HCT116 (cell line): ENCODE data around the gene APBA1. TPM values are rescaled to one million over a fixed set of nuclear protein-coding genes. Genes with fewer than 3 reads are reported as not detected.

ENCODE experiments used
- ATAC-seq: fragments of 200-7000 bp; cut with Tn5 transposase; 2 replicates; pipeline ENCODE4 v1.9.1; 2020; ENCODE audit warnings: mild to moderate bottlenecking, moderate library complexity
- BruUV-seq: library from RNA; stranded (reverse); fragments of 400-500 nt; replicated peaks from 2 replicates; lab custom pipeline; 2021; lab: Mats Ljungman, UMichigan
- CTCF ChIA-PET: fragments of 300-600 bp; sonication (Branson Sonifier 250); formaldehyde crosslinking; loops from one replicate; lab custom pipeline; 2021; ENCODE audit warnings: antibody characterized with exemption; lab: Charles Lee
- POLR2A ChIA-PET: fragments of 300-600, 350-600 bp; sonication (Branson Sonifier 250); formaldehyde crosslinking; loops from one replicate; lab custom pipeline; 2021; ENCODE audit warnings: antibody characterized with exemption; lab: Charles Lee
- RAD21 ChIA-PET, 2 experiments: fragments of 300-600 bp; sonication (Branson Sonifier 250); formaldehyde crosslinking; loops; one replicate each; lab custom pipeline; 2023; ENCODE audit warnings: low total read pairs in 2 of 2; ENCODE audit not compliant: uncharacterized antibody in 2 of 2, unreplicated experiment in 2 of 2, low non-redundant PET in 1 of 2; lab: Charles Lee
- DNase-seq: peaks from one replicate; pipeline ENCODE4 v3.0.0-alpha.2; 2010; ENCODE audit warnings: low read depth, low spot score
- H2AFZ ChIP-seq: fragments of 200-600 bp; shearing (Covaris generic), sonication (generic); 2 replicates; pipeline ENCODE4 v1.6.1; 2017; ENCODE audit warnings: low read depth, mixed run types, mixed read lengths, antibody characterized with exemption, low read length; ENCODE audit not compliant: poor library complexity, severe bottlenecking
- H3K27ac ChIP-seq: 2 replicates; pipeline ENCODE4 v1.5.1; 2012; ENCODE audit warnings: low read depth, low read length
- H3K27me3 ChIP-seq: fragments of 200-600 bp; sonication (generic); 2 replicates; pipeline ENCODE4 v1.6.1; 2016; ENCODE audit warnings: mixed run types, low read length, mixed read lengths; ENCODE audit not compliant: insufficient read depth
- H3K36me3 ChIP-seq, 2 experiments: fragments of 200-500 bp in 1 of 2; fragments of 200-600 bp in 1 of 2; sonication (Bioruptor generic) in 1 of 2; sonication (generic) in 1 of 2; 2 replicates each; pipeline versions ENCODE4 v1.5.1 to v1.6.1; 2014 to 2016; ENCODE audit warnings: low read length in 2 of 2, inconsistent platforms in 1 of 2, mixed read lengths in 1 of 2, mixed run types in 1 of 2; ENCODE audit not compliant: insufficient read depth in 2 of 2, control insufficient read depth in 1 of 2
- H3K4me1 ChIP-seq, 2 experiments: fragments of 200-600 bp in 1 of 2; sonication (generic) in 1 of 2; 2 replicates each; pipeline versions ENCODE4 v1.5.1 to v1.6.1; 2012 to 2017; ENCODE audit warnings: low read length in 2 of 2, inconsistent platforms in 1 of 2, mild to moderate bottlenecking in 1 of 2, mixed read lengths in 1 of 2, mixed run types in 1 of 2, moderate library complexity in 1 of 2; ENCODE audit not compliant: insufficient read depth in 2 of 2, control insufficient read depth in 1 of 2
- H3K4me2 ChIP-seq: fragments of 200-600 bp; sonication (generic); 2 replicates; pipeline ENCODE4 v1.6.1; 2017; ENCODE audit warnings: mixed run types, low read length, mixed read lengths
- H3K4me3 ChIP-seq, 2 experiments: fragments of 200-600 bp in 1 of 2; sonication (generic) in 1 of 2; replicated peaks in 1 of 2; 2 replicates each; pipeline ENCODE4 v1.5.1; 2011 to 2016; ENCODE audit warnings: low read length in 2 of 2, control low read depth in 1 of 2, low read depth in 1 of 2, mild to moderate bottlenecking in 1 of 2, mixed read lengths in 1 of 2, mixed run types in 1 of 2
- H3K79me2 ChIP-seq: fragments of 200-600 bp; sonication (generic); 2 replicates; pipeline ENCODE4 v1.6.1; 2017; ENCODE audit warnings: mild to moderate bottlenecking, mixed run types, low read length, moderate library complexity, mixed read lengths; ENCODE audit not compliant: insufficient read depth
- H3K9ac ChIP-seq: fragments of 200-600 bp; sonication (generic); 2 replicates; pipeline ENCODE4 v1.6.1; 2016; ENCODE audit warnings: low read length, mixed read lengths
- H3K9me2 ChIP-seq: fragments of 200-600 bp; sonication (generic), shearing (Covaris generic); 2 replicates; pipeline ENCODE4 v1.6.1; 2017; ENCODE audit warnings: mixed run types, mild to moderate bottlenecking, moderate library complexity; ENCODE audit not compliant: insufficient read depth
- H3K9me3 ChIP-seq, 2 experiments: fragments of 200-500 bp in 1 of 2; fragments of 200-600 bp in 1 of 2; sonication (Bioruptor generic) in 1 of 2; sonication (generic) in 1 of 2; 2 replicates each; pipeline ENCODE4 v1.6.1; 2014 to 2017; ENCODE audit warnings: low read length in 2 of 2, mixed read lengths in 2 of 2, inconsistent platforms in 1 of 2, low read depth in 1 of 2, mild to moderate bottlenecking in 1 of 2, mixed run types in 1 of 2, moderate library complexity in 1 of 2; ENCODE audit not compliant: control insufficient read depth in 1 of 2, insufficient read depth in 1 of 2
- H4K20me1 ChIP-seq: fragments of 200-600 bp; sonication (generic), shearing (Covaris generic); 2 replicates; pipeline ENCODE4 v1.6.1; 2017; ENCODE audit warnings: mixed run types, mild to moderate bottlenecking, moderate library complexity; ENCODE audit not compliant: insufficient read depth
- CEBPB ChIP-seq: IDR thresholded peaks from 2 replicates; pipeline ENCODE4 v1.6.1; 2012; ENCODE audit warnings: low read depth
- EZH2phosphoT487 ChIP-seq: fragments of 200-600 bp; IDR thresholded peaks from 2 replicates; pipeline ENCODE4 v1.6.1; 2018; ENCODE audit warnings: antibody characterized with exemption, borderline replicate concordance
- JUND ChIP-seq: IDR thresholded peaks from 2 replicates; pipeline ENCODE4 v1.6.1; 2012
- POLR2AphosphoS5 ChIP-seq: IDR thresholded peaks from 2 replicates; pipeline ENCODE4 v1.6.1; 2011; ENCODE audit warnings: mild to moderate bottlenecking, low read depth, low read length, moderate library complexity
- intact Hi-C: fragments of 100-400 bp; cut with micrococcal nuclease; formaldehyde crosslinking; loops from 2 replicates; pipeline ENCODE4 v1.10.0; 2022
- total RNA-seq: library from RNA; stranded (reverse); gene quantifications from one replicate; pipeline ENCODE4 v1.2.1, GENCODE V29; 2021; ENCODE audit not compliant: unreplicated experiment
- TF ChIP-seq, protein P1 (sequence below), 3 experiments: fragments of 200-600 bp in 1 of 3; sonication (generic) in 1 of 3; IDR thresholded peaks in 2 of 3; conservative IDR thresholded peaks in 1 of 3; 2 replicates each; pipeline ENCODE4 v1.5.1; 2012 to 2017; ENCODE audit warnings: low read depth in 2 of 3, low read length in 2 of 3, antibody characterized with exemption in 1 of 3, borderline replicate concordance in 1 of 3, control low read depth in 1 of 3, mild to moderate bottlenecking in 1 of 3, mixed read lengths in 1 of 3, mixed run types in 1 of 3, moderate library complexity in 1 of 3; ENCODE audit not compliant: insufficient read depth in 1 of 3
- TF ChIP-seq, protein P2 (sequence below): IDR thresholded peaks from 2 replicates; pipeline ENCODE4 v1.6.1; 2012

APBA1 gene
- total RNA-seq, 1 experiment from 2014 or later, result 0.20 TPM

DNA sequence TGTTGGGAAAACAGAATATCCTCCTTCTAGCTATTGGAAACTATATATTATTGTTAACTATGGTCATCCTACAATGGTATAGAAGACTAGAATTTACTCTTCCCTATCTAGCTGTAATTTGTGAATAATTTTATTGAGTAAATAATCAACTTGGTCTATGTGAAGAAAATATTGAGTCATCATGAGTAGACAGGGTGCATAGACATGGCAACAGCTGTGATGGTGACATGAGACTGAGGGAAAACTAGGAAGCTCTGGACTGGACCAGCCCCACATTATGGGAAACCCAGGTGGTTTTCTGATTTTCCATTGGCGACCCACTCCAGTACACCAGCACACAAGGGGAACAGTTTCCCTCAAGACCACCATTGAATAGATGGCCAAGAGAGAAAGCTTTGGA, 95.0 kb downstream of the APBA1 start:
- Histone ChIP-seq H3K79me2 (no peaks in the 10 kb centered on the region), H3K4me1 (no peaks in the 10 kb centered on the region), H4K20me1 (no peaks in the 10 kb centered on the region), H3K27me3 (peaks cover 26% of the 10 kb centered on the region), H3K36me3 (no peaks in the 10 kb centered on the region), H2AFZ (no peak overlapping the region), H3K9ac (no peak overlapping the region), H3K4me3 (no peak overlapping the region), H3K9me3 (no peaks in the 10 kb centered on the region), H3K9me2 (no peaks in the 10 kb centered on the region), H3K4me2 (no peak overlapping the region), H3K27ac (no peak overlapping the region)
- POLR2A ChIA-PET, result no interaction called here
- CTCF ChIA-PET, result no interaction called here
- intact Hi-C loops, result no loop called here
- RAD21 ChIA-PET, result no interaction called here
- no TSS peak for BruUV-seq
- ATAC-seq (no peak), DNase-seq (no peak)
- TF ChIP-seq CEBPB, result no peak
- no peak for TF ChIP-seq POLR2AphosphoS5
- TF ChIP-seq JUND, result no peak
- TF ChIP-seq, protein P1, sequence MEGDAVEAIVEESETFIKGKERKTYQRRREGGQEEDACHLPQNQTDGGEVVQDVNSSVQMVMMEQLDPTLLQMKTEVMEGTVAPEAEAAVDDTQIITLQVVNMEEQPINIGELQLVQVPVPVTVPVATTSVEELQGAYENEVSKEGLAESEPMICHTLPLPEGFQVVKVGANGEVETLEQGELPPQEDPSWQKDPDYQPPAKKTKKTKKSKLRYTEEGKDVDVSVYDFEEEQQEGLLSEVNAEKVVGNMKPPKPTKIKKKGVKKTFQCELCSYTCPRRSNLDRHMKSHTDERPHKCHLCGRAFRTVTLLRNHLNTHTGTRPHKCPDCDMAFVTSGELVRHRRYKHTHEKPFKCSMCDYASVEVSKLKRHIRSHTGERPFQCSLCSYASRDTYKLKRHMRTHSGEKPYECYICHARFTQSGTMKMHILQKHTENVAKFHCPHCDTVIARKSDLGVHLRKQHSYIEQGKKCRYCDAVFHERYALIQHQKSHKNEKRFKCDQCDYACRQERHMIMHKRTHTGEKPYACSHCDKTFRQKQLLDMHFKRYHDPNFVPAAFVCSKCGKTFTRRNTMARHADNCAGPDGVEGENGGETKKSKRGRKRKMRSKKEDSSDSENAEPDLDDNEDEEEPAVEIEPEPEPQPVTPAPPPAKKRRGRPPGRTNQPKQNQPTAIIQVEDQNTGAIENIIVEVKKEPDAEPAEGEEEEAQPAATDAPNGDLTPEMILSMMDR (IDR thresholded peaks at IDR 0.05 in 2 of 3, conservative IDR thresholded peaks at IDR 0.05 in 1 of 3; ENCODE audit: borderline replicate concordance in 1 of 3, insufficient read depth in 1 of 3, low read depth in 2 of 3, low read length in 2 of 3), result no peak

DNA sequence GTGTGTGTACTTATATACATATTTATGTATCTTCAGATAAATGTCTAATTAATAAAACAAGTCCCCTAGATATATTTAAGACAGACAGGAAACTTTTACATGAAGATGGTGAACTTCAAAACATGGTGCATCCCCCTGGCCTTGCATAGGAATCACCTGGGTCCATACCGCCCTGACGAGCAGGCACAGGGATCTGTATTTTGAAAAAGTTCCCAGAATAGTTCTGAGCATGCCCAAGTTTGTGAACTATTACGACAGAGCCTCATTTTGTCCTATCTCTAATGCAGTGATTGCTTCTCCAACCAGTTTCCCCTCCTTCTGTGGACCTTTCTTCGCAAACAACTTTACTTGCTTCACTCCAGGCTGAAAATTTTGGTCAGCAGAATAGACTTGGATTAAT, 98.1 kb downstream of the APBA1 start:
- Histone ChIP-seq H3K9me3 (no peaks in the 10 kb centered on the region), H3K79me2 (no peaks in the 10 kb centered on the region), H3K36me3 (no peaks in the 10 kb centered on the region), H3K9ac (no peak overlapping the region), H3K27me3 (peaks cover 26% of the 10 kb centered on the region), H2AFZ (no peak overlapping the region), H3K27ac (no peak overlapping the region), H3K4me2 (no peak overlapping the region), H3K4me1 (no peaks in the 10 kb centered on the region), H3K4me3 (no peak overlapping the region), H4K20me1 (no peaks in the 10 kb centered on the region), H3K9me2 (no peaks in the 10 kb centered on the region)
- CTCF ChIA-PET, result no interaction called here
- RAD21 ChIA-PET, result no interaction called here
- BruUV-seq, result no TSS peak
- intact Hi-C loops, result no loop called here
- no peak for TF ChIP-seq POLR2AphosphoS5
- TF ChIP-seq EZH2phosphoT487, result no peak
- TF ChIP-seq, protein P2, sequence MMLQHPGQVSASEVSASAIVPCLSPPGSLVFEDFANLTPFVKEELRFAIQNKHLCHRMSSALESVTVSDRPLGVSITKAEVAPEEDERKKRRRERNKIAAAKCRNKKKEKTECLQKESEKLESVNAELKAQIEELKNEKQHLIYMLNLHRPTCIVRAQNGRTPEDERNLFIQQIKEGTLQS, result no peak
- POLR2A ChIA-PET, result no interaction called here
- no peak for DNase-seq
- no peak for ATAC-seq
